Duodenal mucosa (tissue), 2 donors: ENCODE measurements around the gene TMEM237.

ENCODE experiments used
- H3K27ac ChIP-seq: one replicate; pipeline ENCODE4 v1.7.0; 2013; ENCODE audit warnings: low read depth, low read length
- H3K27me3 ChIP-seq, 2 donors: one replicate each; pipeline ENCODE4 v1.7.0; 2013; ENCODE audit warnings: low read length in 2 of 2, control low read depth in 1 of 2; ENCODE audit not compliant: insufficient read depth in 2 of 2, control insufficient read depth in 1 of 2
- H3K36me3 ChIP-seq, 2 donors: one replicate each; pipeline ENCODE4 v1.7.0; 2013; ENCODE audit warnings: low read length in 2 of 2, control low read depth in 1 of 2; ENCODE audit not compliant: insufficient read depth in 2 of 2, control insufficient read depth in 1 of 2
- H3K4me1 ChIP-seq, 2 donors: one replicate each; pipeline ENCODE4 v1.7.0; 2013; ENCODE audit warnings: low read length in 2 of 2, control low read depth in 1 of 2; ENCODE audit not compliant: insufficient read depth in 2 of 2, control insufficient read depth in 1 of 2
- H3K4me3 ChIP-seq, 2 donors: one replicate each; pipeline ENCODE4 v1.7.0; 2013; ENCODE audit warnings: low read length in 2 of 2, low read depth in 1 of 2
- H3K9ac ChIP-seq, 2 donors: one replicate each; pipeline ENCODE4 v1.7.0; 2013; ENCODE audit warnings: low read length in 2 of 2, low read depth in 1 of 2
- H3K9me3 ChIP-seq, 2 donors: one replicate each; pipeline ENCODE4 v1.7.0; 2013; ENCODE audit warnings: low read length in 2 of 2, control low read depth in 1 of 2; ENCODE audit not compliant: control insufficient read depth in 1 of 2

Gene TMEM237

DNA sequence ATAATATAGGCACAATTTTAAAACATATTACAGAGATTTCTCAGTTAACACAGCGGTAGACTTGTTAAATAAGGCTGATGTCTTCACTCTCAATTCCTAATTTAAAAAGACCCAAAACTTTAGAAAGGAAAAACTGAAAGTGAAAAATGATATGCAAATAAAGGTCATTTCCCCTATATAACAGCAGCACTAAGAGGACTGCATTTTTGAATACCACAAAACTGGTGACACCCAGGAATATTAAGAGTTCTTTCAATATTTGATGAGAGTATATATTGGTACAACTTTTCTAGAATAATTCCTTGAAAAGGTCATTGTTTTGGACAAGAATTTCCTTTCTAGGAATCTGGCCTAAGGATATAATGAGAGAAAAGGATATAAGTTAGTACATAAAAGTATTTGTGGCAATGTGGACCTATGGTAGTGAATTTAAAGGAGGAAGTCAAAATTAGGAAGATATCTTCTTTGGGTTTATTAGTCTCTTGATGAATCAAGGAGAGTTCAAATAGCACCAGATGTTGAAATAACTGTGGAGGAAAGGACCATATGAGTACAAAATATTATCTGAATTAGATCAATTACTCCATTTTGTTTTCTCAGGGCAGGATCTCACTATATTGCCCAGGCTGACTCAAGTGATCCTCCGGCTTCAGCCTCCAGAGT, 70.3 kb downstream of the TMEM237 start:
- no peak overlapping the region for H3K4me3 ChIP-seq
- no peaks in the 10 kb centered on the region for H3K36me3 ChIP-seq
- H3K9me3 ChIP-seq = no peaks in the 10 kb centered on the region
- H3K9ac ChIP-seq = no peak overlapping the region
- no peaks in the 10 kb centered on the region for H3K4me1 ChIP-seq
- no peak overlapping the region for H3K27ac ChIP-seq
- H3K27me3 ChIP-seq = no peaks in the 10 kb centered on the region
